GM12875 (cell line): Measurements from ENCODE around the gene TBL2.
"Not testable (repeated sequence)": the region's sequence is repeated elsewhere in the genome, so short reads cannot be mapped to it uniquely, and the experiment has no call there.

Source experiments
- H3K4me3 ChIP-seq: one replicate; pipeline ENCODE4 v1.5.1; 2011; ENCODE audit warnings: low read depth, low read length, control low read depth
- CTCF ChIP-seq: IDR thresholded peaks from 2 replicates; pipeline ENCODE4 v1.5.1; 2011; ENCODE audit warnings: low read depth, mild to moderate bottlenecking, control low read depth, inconsistent platforms, low read length, moderate library complexity, borderline replicate concordance; ENCODE audit not compliant: insufficient read depth

The TBL2 gene

GRCh38 chr7:73572767-73573186 lies 5.6 kb downstream of the TBL2 start:
- TF ChIP-seq CTCF: no peak
- no peak overlapping the region for H3K4me3 ChIP-seq

- no peak for TF ChIP-seq CTCF
- H3K4me3 ChIP-seq: no peak overlapping the region
These were observed 7.4 kb downstream of the TBL2 start for GRCh38 chr7:73570977-73571376.

GRCh38 chr7:73570521-73570920 lies 7.9 kb downstream of the TBL2 start:
- TF ChIP-seq CTCF: no peak

GRCh38 chr7:73569042-73569608 lies 9.3 kb downstream of the TBL2 start:
- H3K4me3 ChIP-seq: no peak overlapping the region
- no peak for TF ChIP-seq CTCF

More at GRCh38 chr7:73570521-73570920, 7.9 kb downstream of the TBL2 start:
- H3K4me3 ChIP-seq: no peak overlapping the region

- no peak for TF ChIP-seq CTCF
These were observed 10.3 kb downstream of the TBL2 start for GRCh38 chr7:73567846-73568685.

GRCh38 chr7:73567140-73567539 lies 11.2 kb downstream of the TBL2 start:
- TF ChIP-seq CTCF: no peak
- H3K4me3 ChIP-seq: no peak overlapping the region

More at GRCh38 chr7:73567846-73568685, 10.3 kb downstream of the TBL2 start:
- no peak overlapping the region for H3K4me3 ChIP-seq

GRCh38 chr7:73566431-73566830 lies 11.9 kb downstream of the TBL2 start:
- not testable (repeated sequence) for H3K4me3 ChIP-seq
